ENCODE measurements around the gene CARD9. TPM values are rescaled to one million over a fixed set of nuclear protein-coding genes. Genes with fewer than 3 reads are reported as not detected.

The CARD9 gene
- total RNA-seq, 2 donors from 2014 or later: 0.35 to 1.5 TPM

- WGBS, 2 experiments (ENCODE audit: insufficient coverage in 1 of 2, insufficient read length in 1 of 2): 94 to 100% methylated on average over 3 to 8 of the region's 8 CpGs
- no peak for DNase-seq
These were observed 3.0 kb upstream of the CARD9 start for GRCh38 chr9:136376457-136376856.

GRCh38 chr9:136375096-136375495, 1.6 kb upstream of the CARD9 start:
- Histone ChIP-seq H3K4me3 (ENCODE audit: low read length) (no peak overlapping the region), H3K9me3 (ENCODE audit: control insufficient read depth, low read length) (no peaks in the 10 kb centered on the region), H3K9ac (ENCODE audit: extremely low read depth, low read length, poor library complexity, severe bottlenecking) (no peak overlapping the region), H3K4me1 (ENCODE audit: control insufficient read depth, insufficient read depth, low read length) (no peaks in the 10 kb centered on the region), H3K27me3 (ENCODE audit: control insufficient read depth, insufficient read depth, low read length, poor library complexity, severe bottlenecking) (no peaks in the 10 kb centered on the region), H3K36me3 (ENCODE audit: control insufficient read depth, insufficient read depth, low read length) (peaks cover 13% of the 10 kb centered on the region), H3K27ac (ENCODE audit: low read depth, low read length) (peak overlapping the region; percentile 44)
- Mint-ChIP-seq H3K4me3 (no peak overlapping the region), H3K9me3 (no peaks in the 10 kb centered on the region), H3K27me3 (ENCODE audit: insufficient read depth) (no peaks in the 10 kb centered on the region), H3K36me3 (ENCODE audit: low read depth) (no peaks in the 10 kb centered on the region), H3K27ac (no peak overlapping the region), H3K4me1 (no peaks in the 10 kb centered on the region)
- WGBS, 2 experiments (ENCODE audit: insufficient coverage in 1 of 2, insufficient read length in 1 of 2): 95% methylated on average over 12 of the region's 12 CpGs
- no peak for DNase-seq
- no peak for TF ChIP-seq CTCF (conservative IDR thresholded peaks at IDR 0.05)

More at GRCh38 chr9:136376457-136376856, 3.0 kb upstream of the CARD9 start:
- H3K9me3 ChIP-seq (ENCODE audit: control insufficient read depth, low read length): no peaks in the 10 kb centered on the region
- H3K4me1 ChIP-seq (ENCODE audit: control insufficient read depth, insufficient read depth, low read length): no peaks in the 10 kb centered on the region
- TF ChIP-seq CTCF (conservative IDR thresholded peaks at IDR 0.05): no peak
- Mint-ChIP-seq H3K27ac (no peak overlapping the region), H3K4me1 (no peaks in the 10 kb centered on the region), H3K27me3 (ENCODE audit: insufficient read depth) (no peaks in the 10 kb centered on the region), H3K9me3 (no peaks in the 10 kb centered on the region), H3K36me3 (ENCODE audit: low read depth) (peaks cover 2% of the 10 kb centered on the region), H3K4me3 (no peak overlapping the region)
- H3K9ac ChIP-seq (ENCODE audit: extremely low read depth, low read length, poor library complexity, severe bottlenecking): no peak overlapping the region
- no peak overlapping the region for H3K4me3 ChIP-seq (ENCODE audit: low read length)
- no peaks in the 10 kb centered on the region for H3K27me3 ChIP-seq (ENCODE audit: control insufficient read depth, insufficient read depth, low read length, poor library complexity, severe bottlenecking)
- H3K36me3 ChIP-seq (ENCODE audit: control insufficient read depth, insufficient read depth, low read length): peaks cover 13% of the 10 kb centered on the region
- no peak overlapping the region for H3K27ac ChIP-seq (ENCODE audit: low read depth, low read length)

DNA sequence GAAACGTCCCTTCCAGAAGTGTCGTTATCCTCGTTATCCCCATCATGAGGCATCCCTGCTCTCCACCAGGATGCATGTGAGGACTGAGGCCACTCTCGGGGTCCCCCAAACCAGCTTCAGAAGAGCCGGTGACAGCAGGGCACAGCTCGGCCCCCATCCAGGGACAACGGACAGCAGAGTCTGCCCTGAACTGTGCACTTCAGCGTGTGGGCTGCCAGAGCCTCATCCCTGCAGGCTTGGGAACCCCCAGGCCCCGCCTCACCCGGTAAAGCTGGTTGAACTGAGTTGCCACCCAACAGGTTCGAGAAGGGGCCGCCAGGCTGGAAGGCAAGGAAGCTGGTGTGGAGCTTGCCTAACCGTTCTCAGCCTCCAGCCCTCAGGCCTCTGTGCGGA, 710 bp upstream of the CARD9 start:
- no peak overlapping the region for H3K4me3 ChIP-seq (ENCODE audit: low read length)
- WGBS, 2 experiments (ENCODE audit: insufficient coverage in 1 of 2, insufficient read length in 1 of 2): 93 to 98% methylated on average over 10 to 14 of the region's 14 CpGs
- Mint-ChIP-seq H3K4me1 (no peaks in the 10 kb centered on the region), H3K36me3 (ENCODE audit: low read depth) (no peaks in the 10 kb centered on the region), H3K4me3 (no peak overlapping the region), H3K27ac (peak overlapping the region; percentile 13), H3K9me3 (no peaks in the 10 kb centered on the region), H3K27me3 (ENCODE audit: insufficient read depth) (no peaks in the 10 kb centered on the region)
- H3K27me3 ChIP-seq (ENCODE audit: control insufficient read depth, insufficient read depth, low read length, poor library complexity, severe bottlenecking): no peaks in the 10 kb centered on the region
- TF ChIP-seq CTCF (conservative IDR thresholded peaks at IDR 0.05): no peak
- no peak overlapping the region for H3K27ac ChIP-seq (ENCODE audit: low read depth, low read length)
- peaks cover 13% of the 10 kb centered on the region for H3K36me3 ChIP-seq (ENCODE audit: control insufficient read depth, insufficient read depth, low read length)
- no peaks in the 10 kb centered on the region for H3K9me3 ChIP-seq (ENCODE audit: control insufficient read depth, low read length)
- H3K9ac ChIP-seq (ENCODE audit: extremely low read depth, low read length, poor library complexity, severe bottlenecking): no peak overlapping the region
- H3K4me1 ChIP-seq (ENCODE audit: control insufficient read depth, insufficient read depth, low read length): no peaks in the 10 kb centered on the region
- DNase-seq: no peak
